MM.1S (cell line): Measurements from ENCODE around the gene KIAA0513.

Experiments
- DNase-seq: peaks from one replicate; pipeline ENCODE4 v3.0.0-alpha.2; 2015
- H2AFZ ChIP-seq: fragments of 300-600 bp; sonication (generic); 2 replicates; pipeline ENCODE4 v1.6.0; 2016; ENCODE audit warnings: antibody characterized with exemption, low read length
- H3F3A ChIP-seq: fragments of 300-600 bp; sonication (generic); 2 replicates; pipeline ENCODE4 v1.6.1; 2016; ENCODE audit warnings: mild to moderate bottlenecking, antibody characterized with exemption, low read length, moderate library complexity, mixed read lengths; ENCODE audit not compliant: insufficient read depth
- H3K27ac ChIP-seq: fragments of 300-600 bp; sonication (generic); 2 replicates; pipeline ENCODE4 v1.5.1; 2016; ENCODE audit warnings: mild to moderate bottlenecking, low read length
- H3K27me3 ChIP-seq: fragments of 300-600 bp; sonication (generic); replicated peaks from 2 replicates; pipeline ENCODE4 v1.6.0; 2016; ENCODE audit warnings: low read length; ENCODE audit not compliant: insufficient read depth
- H3K36me3 ChIP-seq: fragments of 300-600 bp; sonication (generic); replicated peaks from 2 replicates; pipeline ENCODE4 v1.6.1; 2016; ENCODE audit warnings: mild to moderate bottlenecking, low read length, mixed read lengths; ENCODE audit not compliant: insufficient read depth
- H3K4me1 ChIP-seq: fragments of 300-600 bp; sonication (generic); 2 replicates; pipeline ENCODE4 v1.6.1; 2016; ENCODE audit warnings: low read length, mixed read lengths
- H3K4me2 ChIP-seq: fragments of 300-600 bp; sonication (generic); 2 replicates; pipeline ENCODE4 v1.6.0; 2016; ENCODE audit warnings: low read depth, low read length
- H3K4me3 ChIP-seq: fragments of 300-600 bp; sonication (generic); 2 replicates; pipeline ENCODE4 v1.5.1; 2016; ENCODE audit warnings: low read length, mixed read lengths
- H3K79me2 ChIP-seq: fragments of 300-600 bp; sonication (generic); 2 replicates; pipeline ENCODE4 v1.6.1; 2016; ENCODE audit warnings: mixed run types, low read length, mixed read lengths
- H3K9ac ChIP-seq: fragments of 300-600 bp; sonication (generic); 2 replicates; pipeline ENCODE4 v1.6.1; 2016; ENCODE audit warnings: low read length, mixed read lengths
- H3K9me2 ChIP-seq: fragments of 300-600 bp; sonication (generic); replicated peaks from 2 replicates; pipeline ENCODE4 v1.6.1; 2016; ENCODE audit warnings: mild to moderate bottlenecking, low read length, mixed read lengths; ENCODE audit not compliant: insufficient read depth
- H3K9me3 ChIP-seq: fragments of 300-600 bp; sonication (generic); replicated peaks from 2 replicates; pipeline ENCODE4 v1.6.1; 2016; ENCODE audit warnings: mild to moderate bottlenecking, low read length, mixed read lengths; ENCODE audit not compliant: insufficient read depth
- H4K20me1 ChIP-seq: fragments of 300-600 bp; sonication (generic); 2 replicates; pipeline ENCODE4 v1.6.1; 2016; ENCODE audit warnings: mild to moderate bottlenecking, low read length, moderate library complexity, mixed read lengths; ENCODE audit not compliant: insufficient read depth
- CTCF ChIP-seq: fragments of 300-600 bp; sonication (generic); IDR thresholded peaks from 2 replicates; pipeline ENCODE4 v1.5.1; 2016; ENCODE audit warnings: antibody characterized with exemption, low read length, mixed read lengths
- EZH2 ChIP-seq: fragments of 300-600 bp; sonication (generic); optimal IDR thresholded peaks from 2 replicates; pipeline ENCODE3; 2017; ENCODE audit warnings: low read depth, mild to moderate bottlenecking, antibody characterized with exemption, low read length, mixed read lengths
- EZH2phosphoT487 ChIP-seq: fragments of 300-600 bp; sonication (generic); IDR thresholded peaks from 2 replicates; pipeline ENCODE4 v1.6.1; 2018; ENCODE audit warnings: antibody characterized with exemption, low read length

Gene KIAA0513

GRCh38 chr16:84985079-84986065 lies 42.2 kb upstream of the KIAA0513 start:
- Histone ChIP-seq H4K20me1 (no peaks in the 10 kb centered on the region), H3K4me2 (no peak overlapping the region), H3K9me3 (no peaks in the 10 kb centered on the region), H3K27ac (no peak overlapping the region), H3K27me3 (no peaks in the 10 kb centered on the region), H3K4me3 (no peak overlapping the region), H3K9ac (no peak overlapping the region), H3F3A (no peaks in the 10 kb centered on the region), H3K4me1 (no peaks in the 10 kb centered on the region), H3K79me2 (no peaks in the 10 kb centered on the region), H3K36me3 (no peaks in the 10 kb centered on the region), H2AFZ (no peak overlapping the region), H3K9me2 (no peaks in the 10 kb centered on the region)
- no peak for DNase-seq
- TF ChIP-seq EZH2 (no peak), EZH2phosphoT487 (no peak), CTCF (no peak)

GRCh38 chr16:84986102-84986501 lies 41.5 kb upstream of the KIAA0513 start:
- no peaks in the 10 kb centered on the region for H3K79me2 ChIP-seq
- no peaks in the 10 kb centered on the region for H3K27me3 ChIP-seq
- H3K4me2 ChIP-seq, result no peak overlapping the region
- no peak overlapping the region for H3K9ac ChIP-seq
- no peak for TF ChIP-seq CTCF
- TF ChIP-seq EZH2phosphoT487, result no peak
- TF ChIP-seq EZH2, result no peak
- H4K20me1 ChIP-seq, result no peaks in the 10 kb centered on the region
- no peak overlapping the region for H2AFZ ChIP-seq
- no peaks in the 10 kb centered on the region for H3F3A ChIP-seq
- no peaks in the 10 kb centered on the region for H3K9me3 ChIP-seq
- no peak overlapping the region for H3K27ac ChIP-seq
- H3K4me1 ChIP-seq, result no peaks in the 10 kb centered on the region
- H3K4me3 ChIP-seq, result no peak overlapping the region
- DNase-seq, result no peak
- no peaks in the 10 kb centered on the region for H3K36me3 ChIP-seq
- H3K9me2 ChIP-seq, result no peaks in the 10 kb centered on the region

- H3K36me3 ChIP-seq, result no peaks in the 10 kb centered on the region
- H3K79me2 ChIP-seq, result no peaks in the 10 kb centered on the region
- H3K9me2 ChIP-seq, result no peaks in the 10 kb centered on the region
- no peak overlapping the region for H3K9ac ChIP-seq
- no peak overlapping the region for H3K4me2 ChIP-seq
- no peak for DNase-seq
- H3K9me3 ChIP-seq, result no peaks in the 10 kb centered on the region
- no peak for TF ChIP-seq EZH2
- no peak for TF ChIP-seq EZH2phosphoT487
- TF ChIP-seq CTCF, result no peak
- H4K20me1 ChIP-seq, result no peaks in the 10 kb centered on the region
- H3K27me3 ChIP-seq, result no peaks in the 10 kb centered on the region
- no peak overlapping the region for H3K4me3 ChIP-seq
- no peaks in the 10 kb centered on the region for H3F3A ChIP-seq
- H3K4me1 ChIP-seq, result no peaks in the 10 kb centered on the region
- H3K27ac ChIP-seq, result no peak overlapping the region
- H2AFZ ChIP-seq, result no peak overlapping the region
Measured at GRCh38 chr16:84986879-84987278, 40.7 kb upstream of the KIAA0513 start.
